GM21390 (cell line): Measurements from ENCODE around the gene SLAMF6.

Experiments used
- ATAC-seq: cut with Tn5 transposase; IDR thresholded peaks from one replicate; pipeline ENCODE4 v1.9.1; 2021; ENCODE audit not compliant: unreplicated experiment

The SLAMF6 gene

DNA sequence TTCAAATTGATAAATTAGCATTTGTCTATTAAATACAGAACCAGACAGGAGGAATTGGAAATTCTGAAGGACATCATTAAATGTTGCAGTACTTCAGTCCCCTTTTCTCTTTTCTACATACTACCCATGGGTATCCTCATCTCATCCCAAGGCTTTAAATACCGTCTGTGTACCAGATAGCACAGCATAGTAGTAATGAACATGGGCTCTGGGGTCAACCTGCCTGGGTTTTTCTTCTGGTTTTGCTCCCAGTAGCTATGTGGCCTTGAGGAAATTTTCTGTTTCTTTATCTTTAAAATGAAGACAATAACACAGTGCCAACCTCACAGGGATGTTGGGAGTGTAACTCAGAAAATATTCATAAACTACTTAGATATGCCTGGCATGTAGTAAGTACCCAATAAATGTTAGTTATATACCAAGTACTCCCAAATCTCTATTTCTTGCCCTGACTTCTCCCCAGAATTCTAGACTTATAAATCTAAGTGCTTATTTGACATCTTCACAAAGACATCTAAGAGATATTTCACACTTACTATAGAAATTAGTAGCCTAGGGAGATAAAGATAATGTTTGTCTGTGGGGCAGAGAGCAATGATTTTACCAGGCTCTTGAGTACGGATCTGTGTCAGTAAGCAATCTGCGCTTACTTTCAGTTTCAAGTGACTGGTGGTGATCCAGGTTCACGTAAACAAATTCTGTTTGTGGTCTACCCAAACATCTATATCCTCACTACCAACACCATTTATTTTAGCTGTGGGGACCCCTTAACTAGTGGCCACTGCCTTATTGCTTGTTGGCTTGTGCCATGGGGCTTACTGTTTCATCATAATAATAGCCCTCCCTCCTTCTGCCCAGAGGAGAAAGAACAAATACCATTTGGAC, 85.4 kb downstream of the SLAMF6 start:
- ATAC-seq: peak; percentile 53

GRCh38 chr1:160436966-160437365, 86.1 kb downstream of the SLAMF6 start:
- ATAC-seq: no peak
